ENCODE results near the gene ELOVL2.

- TF ChIP-seq CTCF (IDR thresholded peaks at IDR 0.05) (no peak), EP300 (IDR thresholded peaks at IDR 0.05) (no peak)
Observed at GRCh38 chr6:11035616-11036350, 8.3 kb downstream of the ELOVL2 start.

Measured in sigmoid colon (tissue), 4 donors.